K562 (cell line): ENCODE measurements around the gene SLC12A4. TPM values are rescaled to one million over a fixed set of nuclear protein-coding genes. Genes with fewer than 3 reads are reported as not detected.

Experiments
- ATF3 ChIP-seq, 2 experiments: fragments of 450-650 bp in 1 of 2; sonication (generic) in 1 of 2; formaldehyde crosslinking in 1 of 2; IDR thresholded peaks in 1 of 2; conservative IDR thresholded peaks in 1 of 2; 2 replicates each; pipeline versions ENCODE4 v1.6.1 to v1.8.1; 2016 to 2023; ENCODE audit warnings: mild to moderate bottlenecking in 2 of 2, moderate library complexity in 2 of 2, inconsistent platforms in 1 of 2, missing genetic modification reagents in 1 of 2
- CTBP1 ChIP-seq: fragments of 450-650 bp; IDR thresholded peaks from 2 replicates; pipeline ENCODE4 v1.6.1; 2016; ENCODE audit warnings: borderline replicate concordance
- HOXB6 ChIP-seq: fragments of 250-450 bp; sonication (Bioruptor Pico); IDR thresholded peaks from 2 replicates; pipeline ENCODE4 v1.5.1; 2022; ENCODE audit warnings: mild to moderate bottlenecking, borderline replicate concordance
- NR0B1 ChIP-seq: fragments of 450-650 bp; IDR thresholded peaks from one replicate; pipeline ENCODE4 v1.6.1; 2018; ENCODE audit warnings: mild to moderate bottlenecking, moderate library complexity; ENCODE audit not compliant: partially characterized antibody
- PYGO2 ChIP-seq: fragments of 450-650 bp; IDR thresholded peaks from 2 replicates; pipeline ENCODE4 v1.6.1; 2016; ENCODE audit warnings: mild to moderate bottlenecking, missing genetic modification characterization, moderate library complexity, missing compliant biosample characterization
- ZNF175 ChIP-seq: fragments of 200-800 bp; sonication (Bioruptor generic); IDR thresholded peaks from 2 replicates; pipeline ENCODE4 v1.6.1; 2016; ENCODE audit warnings: low read depth, mild to moderate bottlenecking, missing genetic modification characterization, missing compliant biosample characterization
- ZNF318 ChIP-seq, 2 experiments: fragments of 450-650 bp; IDR thresholded peaks; 2 replicates each; pipeline ENCODE4 v1.6.1; 2016; ENCODE audit warnings: mild to moderate bottlenecking in 2 of 2, borderline replicate concordance in 1 of 2, low read depth in 1 of 2, moderate library complexity in 1 of 2
- ZNF518B ChIP-seq: fragments of 250-450 bp; sonication (Bioruptor Pico); IDR thresholded peaks from 2 replicates; pipeline ENCODE4 v1.5.0; 2021; ENCODE audit warnings: mild to moderate bottlenecking, moderate library complexity
- ZNF584 ChIP-seq: fragments of 200-800 bp; sonication (Bioruptor generic); IDR thresholded peaks from 2 replicates; pipeline ENCODE4 v1.6.1; 2016; ENCODE audit warnings: low read depth, mild to moderate bottlenecking, missing genetic modification characterization, missing compliant biosample characterization
- ZNF740 ChIP-seq, 3 experiments: fragments of 200-800 bp in 1 of 3; sonication (Bioruptor generic) in 1 of 3; sonication (generic) in 1 of 3; formaldehyde crosslinking in 1 of 3; IDR thresholded peaks; 2 replicates each; pipeline versions ENCODE4 v1.6.1 to v1.8.0; 2016 to 2022; ENCODE audit warnings: mild to moderate bottlenecking in 2 of 3, missing compliant biosample characterization in 2 of 3, missing genetic modification characterization in 2 of 3, missing genetic modification reagents in 1 of 3
- polyA plus RNA-seq, 8 experiments: library from polyadenylated mRNA; depleted of rRNA in 4 of 8; stranded (reverse) in 5 of 8; unstranded in 3 of 8; fragments of >200 nt; fragmentation: Nextera tagmentation in 2 of 8; fragmentation: Illumina TruSeq in 1 of 8; extraction: Ambion mirVana in 2 of 8; extraction: Trizol in 1 of 8; gene quantifications; 2 replicates each; pipeline versions ENCODE4 v1.2.1 to v1.2.3, GENCODE V29; 2011 to 2014; ENCODE audit warnings: inconsistent platforms in 1 of 8, missing spikeins in 1 of 8
- total RNA-seq, 7 experiments: library from RNA; depleted of rRNA in 6 of 7; stranded (reverse); fragments of >200 nt in 6 of 7; fragmentation: Illumina TruSeq in 2 of 7; extraction: Trizol in 2 of 7; gene quantifications; 2 replicates each; pipeline versions ENCODE4 v1.2.1 to v1.2.3, GENCODE V29; 2011 to 2021; ENCODE audit warnings: low replicate concordance in 1 of 7

SLC12A4 gene
- total and polyA plus RNA-seq, 9 of the 15 experiments (the other 6 are each of a cell fraction or from before 2014, with no cell fraction given), result 0.75 to 43.5 (median 15.0) TPM

GRCh38 chr16:67922221-67922620, 46.2 kb downstream of the SLC12A4 start (continued):
- TF ChIP-seq ZNF318 (IDR thresholded peaks at IDR 0.05; ENCODE audit: borderline replicate concordance in 1 of 2, low read depth in 1 of 2) (no peak), ZNF740 (CRISPR knock-in tag; IDR thresholded peaks at IDR 0.05) (no peak), ZNF740 (tag; IDR thresholded peaks at IDR 0.05) (no peak), ZNF518B (CRISPR knock-in tag) (no peak), ZNF175 (CRISPR knock-in tag) (no peak), ZNF584 (no peak), HOXB6 (CRISPR knock-in tag) (no peak), ATF3 (IDR thresholded peaks at IDR 0.05) (peak; percentile 18; the same call in 1 of the 2 replicates), ATF3 (CRISPR knock-in tag; conservative IDR thresholded peaks at IDR 0.05) (no peak), PYGO2 (tag) (no peak), CTBP1 (peak; percentile 29; the same call in 1 of the 2 replicates), NR0B1 (no peak)
